Measurements from ENCODE around the gene RUNX2. TPM values are rescaled to one million over a fixed set of nuclear protein-coding genes. Genes with fewer than 3 reads are reported as not detected.
A peak's percentile ranks its signal among the peaks of the same experiment; 100 is the strongest.

Gene RUNX2
- total RNA-seq, 4 donors from 2014 or later, result 1.4 to 40.4 (median 5.1) TPM

DNA sequence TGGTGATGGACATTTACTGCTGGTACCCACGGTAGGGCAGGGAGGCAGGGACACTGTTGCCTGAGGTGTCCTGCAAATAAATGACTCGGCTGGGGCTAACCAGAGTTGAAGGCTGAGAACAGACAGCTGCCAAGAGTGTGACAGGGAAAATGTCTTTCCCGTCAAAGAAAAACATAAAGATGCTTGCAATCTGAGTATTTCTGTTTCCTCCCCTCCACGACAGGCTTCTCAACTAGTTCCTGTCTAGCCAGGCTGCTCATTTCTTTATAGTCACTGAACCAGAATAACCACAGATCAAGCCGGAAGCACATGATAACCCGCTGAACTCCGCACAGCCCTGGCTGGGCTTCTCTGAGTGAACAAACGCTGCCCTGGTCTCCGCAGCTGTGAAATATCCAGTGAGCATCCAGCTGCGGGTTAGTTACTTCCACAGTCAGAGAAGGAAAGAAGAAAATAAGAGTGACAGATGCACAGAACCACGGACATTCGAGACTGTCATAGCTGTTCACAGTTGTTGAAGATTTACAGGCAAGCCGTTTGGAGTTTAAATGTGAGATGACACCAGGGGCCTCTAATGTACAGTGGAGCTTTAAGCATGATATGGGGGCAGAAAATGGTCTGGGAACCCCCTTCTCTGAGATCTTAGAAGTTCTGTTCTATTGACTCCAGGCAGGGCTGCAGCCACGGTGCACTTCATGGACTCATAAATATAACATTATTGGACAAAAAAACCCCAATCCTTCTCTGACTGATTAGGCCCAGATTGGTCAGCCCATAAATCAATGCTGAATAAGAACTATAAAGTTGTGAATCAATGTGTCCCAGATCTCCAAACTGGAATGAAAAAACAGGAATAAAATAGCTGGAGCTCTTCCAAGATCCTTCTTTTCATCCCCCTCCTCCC, 349.5 kb downstream of the RUNX2 start:
- peak in 2 of 3 donors; percentile 80 to 83 for DNase-seq
- no peaks in the 10 kb centered on the region for H3K36me3 ChIP-seq
- no peak for TF ChIP-seq POLR2A (IDR thresholded peaks at IDR 0.05)
- TF ChIP-seq, protein P1, sequence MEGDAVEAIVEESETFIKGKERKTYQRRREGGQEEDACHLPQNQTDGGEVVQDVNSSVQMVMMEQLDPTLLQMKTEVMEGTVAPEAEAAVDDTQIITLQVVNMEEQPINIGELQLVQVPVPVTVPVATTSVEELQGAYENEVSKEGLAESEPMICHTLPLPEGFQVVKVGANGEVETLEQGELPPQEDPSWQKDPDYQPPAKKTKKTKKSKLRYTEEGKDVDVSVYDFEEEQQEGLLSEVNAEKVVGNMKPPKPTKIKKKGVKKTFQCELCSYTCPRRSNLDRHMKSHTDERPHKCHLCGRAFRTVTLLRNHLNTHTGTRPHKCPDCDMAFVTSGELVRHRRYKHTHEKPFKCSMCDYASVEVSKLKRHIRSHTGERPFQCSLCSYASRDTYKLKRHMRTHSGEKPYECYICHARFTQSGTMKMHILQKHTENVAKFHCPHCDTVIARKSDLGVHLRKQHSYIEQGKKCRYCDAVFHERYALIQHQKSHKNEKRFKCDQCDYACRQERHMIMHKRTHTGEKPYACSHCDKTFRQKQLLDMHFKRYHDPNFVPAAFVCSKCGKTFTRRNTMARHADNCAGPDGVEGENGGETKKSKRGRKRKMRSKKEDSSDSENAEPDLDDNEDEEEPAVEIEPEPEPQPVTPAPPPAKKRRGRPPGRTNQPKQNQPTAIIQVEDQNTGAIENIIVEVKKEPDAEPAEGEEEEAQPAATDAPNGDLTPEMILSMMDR (IDR thresholded peaks at IDR 0.05), result no peak
- H3K9me3 ChIP-seq, result peaks cover 0 to 4% (median 1%) of the 10 kb centered on the region in 4 donors
- no peaks in the 10 kb centered on the region for H3K27me3 ChIP-seq
- peak overlapping the region in 1 of 4 donors; percentile 0 for H3K4me3 ChIP-seq
- peaks cover 0 to 10% (median 8%) of the 10 kb centered on the region in 4 donors for H3K4me1 ChIP-seq
- H3K27ac ChIP-seq, result peak overlapping the region in 3 of 4 donors; percentile 12 to 72 (median 28)

DNA sequence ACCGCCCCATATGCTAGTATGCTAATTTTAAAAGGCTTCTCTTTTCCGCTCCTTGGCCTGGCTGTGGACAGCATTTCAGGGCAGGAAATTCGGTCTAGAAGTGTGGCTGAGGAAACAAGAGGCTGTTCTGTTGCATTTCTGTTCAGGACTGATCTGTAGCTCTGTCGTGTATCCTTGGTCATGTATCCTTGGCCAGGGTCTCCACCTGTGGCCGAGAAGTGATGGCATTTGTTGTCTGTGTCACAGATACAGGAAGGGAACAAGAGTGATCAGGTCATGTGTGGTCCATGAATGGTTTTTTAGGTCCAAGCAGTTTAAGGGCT, 350.1 kb downstream of the RUNX2 start:
- H3K4me1 ChIP-seq, result peaks cover 0 to 10% (median 8%) of the 10 kb centered on the region in 4 donors
- no peaks in the 10 kb centered on the region for H3K27me3 ChIP-seq
- no peak for TF ChIP-seq POLR2A (IDR thresholded peaks at IDR 0.05)
- TF ChIP-seq, protein P1 (IDR thresholded peaks at IDR 0.05), result no peak
- H3K4me3 ChIP-seq, result no peak overlapping the region
- peaks cover 0 to 4% (median 1%) of the 10 kb centered on the region in 4 donors for H3K9me3 ChIP-seq
- no peaks in the 10 kb centered on the region for H3K36me3 ChIP-seq
- no peak for DNase-seq
- H3K27ac ChIP-seq, result peak overlapping the region in 2 of 4 donors; percentile 28 to 72

DNA sequence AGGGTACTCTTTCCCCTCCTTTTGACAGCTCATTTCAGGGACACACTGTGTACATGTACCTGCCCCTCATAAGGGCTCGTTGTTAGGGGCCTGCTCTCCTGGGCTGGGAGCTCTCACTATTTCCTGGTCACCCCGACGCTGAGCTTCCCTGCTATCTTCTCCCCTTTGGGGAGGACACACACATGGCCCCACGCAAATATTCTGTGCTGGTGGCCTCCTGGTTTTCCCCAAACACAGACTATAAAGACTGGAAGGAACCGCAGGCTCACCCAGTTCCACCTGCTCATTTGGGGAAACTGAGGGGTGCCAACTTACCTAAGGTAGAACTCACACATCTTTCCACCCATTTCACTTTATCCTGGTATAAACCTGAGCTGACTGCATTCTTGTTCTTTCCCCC, 351.0 kb downstream of the RUNX2 start:
- TF ChIP-seq, protein P1 (IDR thresholded peaks at IDR 0.05), result no peak
- TF ChIP-seq POLR2A (IDR thresholded peaks at IDR 0.05), result no peak
- Histone ChIP-seq H3K9me3 (peaks cover 0 to 4% (median 1%) of the 10 kb centered on the region in 4 donors), H3K27ac (peak overlapping the region in 1 of 4 donors; percentile 72), H3K4me3 (no peak overlapping the region), H3K27me3 (no peaks in the 10 kb centered on the region), H3K4me1 (peaks cover 0 to 10% (median 8%) of the 10 kb centered on the region in 4 donors), H3K36me3 (no peaks in the 10 kb centered on the region)
- DNase-seq, result no peak

DNA sequence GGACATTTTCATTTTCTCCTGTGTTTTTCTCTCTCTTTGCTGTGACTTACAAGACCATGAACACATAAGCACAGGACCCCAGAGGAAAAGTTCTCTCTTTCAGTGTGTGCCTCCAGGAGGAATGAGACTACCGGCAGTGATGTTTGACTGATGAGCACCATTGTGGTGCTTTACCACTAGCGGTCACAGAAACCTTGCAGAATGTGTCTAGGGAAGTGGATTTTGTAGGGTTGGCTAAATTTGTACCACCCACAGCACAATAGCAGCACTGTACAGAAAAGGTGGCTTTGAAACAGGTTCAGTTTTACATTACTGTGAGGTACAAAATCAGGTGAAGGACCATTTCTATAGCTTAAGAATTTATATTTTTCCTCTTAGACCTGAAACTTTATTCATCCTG, 351.5 kb downstream of the RUNX2 start:
- Histone ChIP-seq H3K9me3 (peaks cover 0 to 4% (median 1%) of the 10 kb centered on the region in 4 donors), H3K27me3 (no peaks in the 10 kb centered on the region), H3K27ac (peak overlapping the region in 1 of 4 donors; percentile 10), H3K4me1 (peaks cover 0 to 10% (median 8%) of the 10 kb centered on the region in 4 donors), H3K36me3 (no peaks in the 10 kb centered on the region), H3K4me3 (no peak overlapping the region)
- no peak for DNase-seq
- TF ChIP-seq, protein P1 (IDR thresholded peaks at IDR 0.05), result no peak
- TF ChIP-seq POLR2A (IDR thresholded peaks at IDR 0.05), result no peak

DNA sequence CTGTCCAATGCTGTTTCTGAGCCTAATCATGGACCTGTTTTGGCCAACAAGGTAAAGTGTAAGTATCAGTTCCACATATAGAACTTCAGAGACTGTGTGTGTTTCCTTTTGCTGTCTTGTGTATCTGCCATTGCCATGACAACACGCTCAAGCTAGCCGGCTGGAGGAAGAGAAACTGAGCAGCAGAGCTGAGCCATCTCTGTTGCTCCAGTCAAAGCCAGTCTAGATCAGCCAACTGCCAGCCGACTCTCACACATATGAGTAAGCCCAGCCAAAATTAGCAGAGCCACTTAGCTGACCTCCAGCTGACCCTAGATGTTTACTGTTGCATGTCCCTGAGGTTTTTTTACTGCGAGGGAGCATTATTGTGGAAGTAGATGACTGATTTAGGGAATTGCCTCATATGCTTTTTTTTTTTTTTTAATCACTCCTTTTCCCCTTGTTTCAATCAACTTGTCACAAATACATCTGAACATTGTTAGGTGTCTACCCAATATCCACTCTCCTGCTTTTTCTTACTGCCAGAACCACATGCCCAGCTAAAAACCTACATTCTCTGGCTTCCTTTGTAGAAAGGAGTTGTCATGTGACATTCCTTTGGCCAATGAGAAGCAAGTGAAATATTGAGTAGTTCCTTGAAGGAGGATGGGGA, 353.9 kb downstream of the RUNX2 start:
- Histone ChIP-seq H3K4me3 (no peak overlapping the region), H3K27ac (no peak overlapping the region), H3K4me1 (peaks cover 0 to 10% (median 7%) of the 10 kb centered on the region in 4 donors), H3K27me3 (no peaks in the 10 kb centered on the region), H3K9me3 (peaks cover 0 to 4% (median 1%) of the 10 kb centered on the region in 4 donors), H3K36me3 (no peaks in the 10 kb centered on the region)
- peak in 2 of 3 donors; percentile 77 to 83 for DNase-seq
- TF ChIP-seq, protein P1 (IDR thresholded peaks at IDR 0.05), result no peak
- TF ChIP-seq POLR2A (IDR thresholded peaks at IDR 0.05), result no peak

All from Peyer's patch (tissue), 4 donors.